GM12801 (cell line): ENCODE data around the gene SERINC5.

Experiments
- CTCF ChIP-seq: IDR thresholded peaks from one replicate; pipeline ENCODE4 v1.5.1; 2011; ENCODE audit warnings: control low read depth; ENCODE audit not compliant: insufficient read length; ENCODE audit errors: extremely low read depth

The SERINC5 gene

GRCh38 chr5:80170117-80170535 lies 85.7 kb downstream of the SERINC5 start:
- no peak for TF ChIP-seq CTCF

- no peak for TF ChIP-seq CTCF
Observed at GRCh38 chr5:80168388-80169028, 87.3 kb downstream of the SERINC5 start.

GRCh38 chr5:80165452-80165851 lies 90.4 kb downstream of the SERINC5 start:
- no peak for TF ChIP-seq CTCF

- TF ChIP-seq CTCF, result no peak
Observed at GRCh38 chr5:80161165-80161564, 94.7 kb downstream of the SERINC5 start.

- TF ChIP-seq CTCF, result no peak
Observed at GRCh38 chr5:80160242-80160641, 95.6 kb downstream of the SERINC5 start.

- TF ChIP-seq CTCF, result no peak
Observed at GRCh38 chr5:80159133-80159815, 96.6 kb downstream of the SERINC5 start.

GRCh38 chr5:80156156-80156555 lies 99.7 kb downstream of the SERINC5 start:
- no peak for TF ChIP-seq CTCF
